Prostate gland (tissue), 2 donors: Measurements from ENCODE around the gene PPM1J.

Experiments used
- POLR2A ChIP-seq: fragments of 450-650 bp; IDR thresholded peaks from one replicate; pipeline ENCODE4 v1.6.1; 2016; ENCODE audit warnings: antibody characterized with exemption, mild to moderate bottlenecking
- TF ChIP-seq, protein P1 (sequence below), 4 experiments: fragments of 200-600 bp in 2 of 4; fragments of 450-650 bp in 2 of 4; sonication (generic) in 2 of 4; IDR thresholded peaks; 1 replicate in 3 of 4; 2 replicates in 1 of 4; pipeline ENCODE4 v1.5.1; 2016 to 2019; ENCODE audit warnings: antibody characterized with exemption in 4 of 4, mild to moderate bottlenecking in 2 of 4, moderate library complexity in 2 of 4

DNA sequence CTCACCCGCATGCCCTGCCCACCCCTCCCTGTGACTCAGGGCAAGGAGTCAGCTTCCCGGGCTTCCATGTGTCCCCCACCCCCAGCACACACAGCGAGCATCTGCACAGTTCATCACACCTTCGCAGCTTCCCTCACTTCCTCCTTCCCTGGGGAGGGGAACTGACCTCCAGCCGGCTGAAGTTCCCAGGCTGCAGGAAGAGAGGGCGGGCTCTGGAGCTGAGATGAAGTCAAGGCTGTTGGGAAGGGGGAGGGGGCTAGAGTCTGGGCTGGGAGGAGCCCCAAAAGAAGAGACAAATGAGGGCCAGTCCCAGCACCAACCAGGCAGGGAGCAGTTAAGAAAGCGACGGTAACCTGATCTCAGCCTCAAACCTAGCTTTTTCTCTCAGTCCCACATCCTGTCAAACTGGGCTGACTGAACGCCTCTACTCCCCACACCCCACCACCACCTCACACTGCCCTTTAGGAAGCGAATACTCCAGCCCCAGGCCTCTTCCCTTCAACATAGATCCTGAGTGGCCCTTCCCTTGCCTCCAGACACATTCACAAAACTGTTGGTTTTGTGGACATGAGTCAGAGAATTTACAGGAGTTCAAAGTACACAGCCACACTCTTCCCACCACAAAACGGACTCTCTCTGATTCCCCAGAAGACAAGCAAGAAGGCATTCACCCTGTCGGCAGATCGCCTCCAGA is 10.1 kb downstream of the PPM1J start:
- TF ChIP-seq, protein P1, sequence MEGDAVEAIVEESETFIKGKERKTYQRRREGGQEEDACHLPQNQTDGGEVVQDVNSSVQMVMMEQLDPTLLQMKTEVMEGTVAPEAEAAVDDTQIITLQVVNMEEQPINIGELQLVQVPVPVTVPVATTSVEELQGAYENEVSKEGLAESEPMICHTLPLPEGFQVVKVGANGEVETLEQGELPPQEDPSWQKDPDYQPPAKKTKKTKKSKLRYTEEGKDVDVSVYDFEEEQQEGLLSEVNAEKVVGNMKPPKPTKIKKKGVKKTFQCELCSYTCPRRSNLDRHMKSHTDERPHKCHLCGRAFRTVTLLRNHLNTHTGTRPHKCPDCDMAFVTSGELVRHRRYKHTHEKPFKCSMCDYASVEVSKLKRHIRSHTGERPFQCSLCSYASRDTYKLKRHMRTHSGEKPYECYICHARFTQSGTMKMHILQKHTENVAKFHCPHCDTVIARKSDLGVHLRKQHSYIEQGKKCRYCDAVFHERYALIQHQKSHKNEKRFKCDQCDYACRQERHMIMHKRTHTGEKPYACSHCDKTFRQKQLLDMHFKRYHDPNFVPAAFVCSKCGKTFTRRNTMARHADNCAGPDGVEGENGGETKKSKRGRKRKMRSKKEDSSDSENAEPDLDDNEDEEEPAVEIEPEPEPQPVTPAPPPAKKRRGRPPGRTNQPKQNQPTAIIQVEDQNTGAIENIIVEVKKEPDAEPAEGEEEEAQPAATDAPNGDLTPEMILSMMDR (IDR thresholded peaks at IDR 0.05), result no peak
- peak; percentile 82 for TF ChIP-seq POLR2A
